ENCODE data around the gene NEURL1B. TPM values are rescaled to one million over a fixed set of nuclear protein-coding genes. Genes with fewer than 3 reads are reported as not detected.

Gene NEURL1B
- polyA plus RNA-seq, 2 of the 4 experiments (the other 2 are of a cell fraction), result 0.89 to 2.1 TPM

DNA sequence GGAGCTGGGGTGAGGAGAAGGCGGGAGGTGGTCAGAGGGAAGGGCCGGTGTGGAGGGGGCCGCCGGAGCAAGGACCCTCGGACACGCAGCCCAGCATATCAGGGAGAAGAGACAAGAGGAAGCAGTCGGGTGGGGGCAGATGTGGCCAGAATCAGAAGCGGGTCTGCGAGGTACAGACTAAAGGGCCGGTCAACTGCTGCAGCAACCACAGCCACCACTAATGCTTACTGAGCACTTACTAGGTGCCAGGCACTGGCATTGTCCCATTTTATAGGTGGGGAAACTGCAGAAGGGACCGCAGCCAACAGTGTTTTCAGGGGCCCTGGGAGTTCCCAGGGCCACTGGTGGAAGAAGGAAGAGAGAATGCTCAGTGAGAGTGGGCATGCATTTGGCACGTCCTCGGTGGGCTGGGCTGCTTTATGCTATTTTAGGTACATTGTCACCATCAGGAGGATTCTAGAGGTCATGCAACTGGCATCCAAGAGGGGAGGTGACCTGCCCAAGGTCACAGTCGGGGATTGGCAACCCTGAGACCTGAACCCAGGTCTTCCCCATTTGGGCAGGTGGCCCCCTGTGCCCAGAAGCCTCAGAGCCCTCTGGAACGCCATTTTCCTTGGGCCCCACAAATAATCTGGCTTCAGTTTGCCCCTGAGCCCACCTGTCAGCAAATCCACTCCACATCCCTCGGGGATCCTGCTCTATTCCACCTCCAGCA, 76.6 kb downstream of the NEURL1B start:
- Histone ChIP-seq H3K4me3 (no peak overlapping the region), H3K27ac (peak overlapping the region; percentile 98), H3K9me3 (no peaks in the 10 kb centered on the region), H3K4me2 (peak overlapping the region; percentile 65), H3K4me1 (peaks cover 45% of the 10 kb centered on the region)
- FAIRE-seq (no peak), ATAC-seq (no peak), DNase-seq (ENCODE audit: low read depth in 1 of 2, low spot score in 1 of 2) (no peak)
- CTCF ChIA-PET, result interaction anchor here (0.6 to 2.6 kb wide), 55 partner anchors 7 to 959 kb away, joined by 3 to 106 read pairs (median 6); partner anchors contain the start of genes DUSP1 and RPL26L1
- 83% methylated on average over 16 of the region's 16 CpGs for WGBS (ENCODE audit: missing lambda C conversion rate)
- TF ChIP-seq EHMT2 (IDR thresholded peaks at IDR 0.05; ENCODE audit: low read depth) (no peak), HDAC2 (IDR thresholded peaks at IDR 0.05) (no peak), NR3C1 (IDR thresholded peaks at IDR 0.05) (no peak), TP53 (CRISPR knock-in tag; IDR thresholded peaks at IDR 0.05) (no peak), JUN (IDR thresholded peaks at IDR 0.05) (no peak), MAFK (IDR thresholded peaks at IDR 0.05; ENCODE audit: partially characterized antibody) (no peak), GATA3 (IDR thresholded peaks at IDR 0.05; ENCODE audit: borderline replicate concordance) (no peak), FOSL2 (IDR thresholded peaks at IDR 0.05) (no peak), FOSL2 (CRISPR knock-in tag; IDR thresholded peaks at IDR 0.05) (no peak), ZSCAN20 (CRISPR knock-in tag; IDR thresholded peaks at IDR 0.05) (no peak), RAD21 (conservative IDR thresholded peaks at IDR 0.05 in 1 of 2, IDR thresholded peaks at IDR 0.05 in 1 of 2) (no peak), NPAS2 (CRISPR knock-in tag; IDR thresholded peaks at IDR 0.05; ENCODE audit: borderline replicate concordance) (no peak), HOXB13 (CRISPR knock-in tag; IDR thresholded peaks at IDR 0.05; ENCODE audit: low read depth) (no peak), JUNB (IDR thresholded peaks at IDR 0.05) (no peak), RFX5 (IDR thresholded peaks at IDR 0.05) (no peak), POLR2A (IDR thresholded peaks at IDR 0.05; ENCODE audit: low read length) (no peak)
- TF ChIP-seq, protein P1, sequence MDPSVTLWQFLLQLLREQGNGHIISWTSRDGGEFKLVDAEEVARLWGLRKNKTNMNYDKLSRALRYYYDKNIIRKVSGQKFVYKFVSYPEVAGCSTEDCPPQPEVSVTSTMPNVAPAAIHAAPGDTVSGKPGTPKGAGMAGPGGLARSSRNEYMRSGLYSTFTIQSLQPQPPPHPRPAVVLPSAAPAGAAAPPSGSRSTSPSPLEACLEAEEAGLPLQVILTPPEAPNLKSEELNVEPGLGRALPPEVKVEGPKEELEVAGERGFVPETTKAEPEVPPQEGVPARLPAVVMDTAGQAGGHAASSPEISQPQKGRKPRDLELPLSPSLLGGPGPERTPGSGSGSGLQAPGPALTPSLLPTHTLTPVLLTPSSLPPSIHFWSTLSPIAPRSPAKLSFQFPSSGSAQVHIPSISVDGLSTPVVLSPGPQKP (IDR thresholded peaks at IDR 0.05; ENCODE audit: low read depth, low read length), result no peak
- TF ChIP-seq, protein P2, sequence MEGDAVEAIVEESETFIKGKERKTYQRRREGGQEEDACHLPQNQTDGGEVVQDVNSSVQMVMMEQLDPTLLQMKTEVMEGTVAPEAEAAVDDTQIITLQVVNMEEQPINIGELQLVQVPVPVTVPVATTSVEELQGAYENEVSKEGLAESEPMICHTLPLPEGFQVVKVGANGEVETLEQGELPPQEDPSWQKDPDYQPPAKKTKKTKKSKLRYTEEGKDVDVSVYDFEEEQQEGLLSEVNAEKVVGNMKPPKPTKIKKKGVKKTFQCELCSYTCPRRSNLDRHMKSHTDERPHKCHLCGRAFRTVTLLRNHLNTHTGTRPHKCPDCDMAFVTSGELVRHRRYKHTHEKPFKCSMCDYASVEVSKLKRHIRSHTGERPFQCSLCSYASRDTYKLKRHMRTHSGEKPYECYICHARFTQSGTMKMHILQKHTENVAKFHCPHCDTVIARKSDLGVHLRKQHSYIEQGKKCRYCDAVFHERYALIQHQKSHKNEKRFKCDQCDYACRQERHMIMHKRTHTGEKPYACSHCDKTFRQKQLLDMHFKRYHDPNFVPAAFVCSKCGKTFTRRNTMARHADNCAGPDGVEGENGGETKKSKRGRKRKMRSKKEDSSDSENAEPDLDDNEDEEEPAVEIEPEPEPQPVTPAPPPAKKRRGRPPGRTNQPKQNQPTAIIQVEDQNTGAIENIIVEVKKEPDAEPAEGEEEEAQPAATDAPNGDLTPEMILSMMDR (IDR thresholded peaks at IDR 0.05), result no peak
- TF ChIP-seq, protein P3, sequence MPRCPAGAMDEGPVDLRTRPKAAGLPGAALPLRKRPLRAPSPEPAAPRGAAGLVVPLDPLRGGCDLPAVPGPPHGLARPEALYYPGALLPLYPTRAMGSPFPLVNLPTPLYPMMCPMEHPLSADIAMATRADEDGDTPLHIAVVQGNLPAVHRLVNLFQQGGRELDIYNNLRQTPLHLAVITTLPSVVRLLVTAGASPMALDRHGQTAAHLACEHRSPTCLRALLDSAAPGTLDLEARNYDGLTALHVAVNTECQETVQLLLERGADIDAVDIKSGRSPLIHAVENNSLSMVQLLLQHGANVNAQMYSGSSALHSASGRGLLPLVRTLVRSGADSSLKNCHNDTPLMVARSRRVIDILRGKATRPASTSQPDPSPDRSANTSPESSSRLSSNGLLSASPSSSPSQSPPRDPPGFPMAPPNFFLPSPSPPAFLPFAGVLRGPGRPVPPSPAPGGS (IDR thresholded peaks at IDR 0.05), result no peak
- POLR2A ChIA-PET, result interaction anchor here (1.6 kb wide), 3 partner anchors 48 to 215 kb away, joined by 4 to 22 read pairs (median 18); partner anchors contain the start of gene DUSP1

DNA sequence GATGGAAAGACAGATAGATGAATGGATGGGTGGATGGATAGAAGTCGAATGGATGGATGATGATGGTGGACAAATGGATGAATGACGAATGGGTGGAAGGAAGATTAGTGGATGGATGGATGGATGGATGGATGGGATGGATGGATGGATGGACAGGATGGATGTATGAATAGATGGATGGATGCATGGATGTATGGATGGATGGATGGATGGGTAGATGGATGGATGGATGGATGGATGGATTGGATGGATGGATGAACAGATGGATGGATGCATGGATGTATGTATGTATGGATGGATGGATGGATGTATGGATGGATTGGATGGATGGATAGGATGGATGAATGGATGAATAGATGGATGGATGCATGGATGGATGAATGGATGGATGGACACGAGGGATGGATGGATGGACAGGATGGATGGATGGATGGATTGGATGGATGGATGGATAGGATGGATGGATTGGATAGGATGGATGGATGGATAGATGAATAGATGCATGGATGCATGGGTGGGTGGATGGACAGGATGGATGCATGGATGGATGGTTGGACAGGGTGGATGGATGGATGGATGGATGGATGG, 77.6 kb downstream of the NEURL1B start:
- Histone ChIP-seq H3K27ac (peak overlapping the region in 1 of 2 experiments; percentile 98; a peak in 4 of 6 replicates), H3K9me3 (no peaks in the 10 kb centered on the region), H3K4me1 (peaks cover 39% of the 10 kb centered on the region), H3K4me3 (no peak overlapping the region), H3K4me2 (no peak overlapping the region)
- 85% methylated on average over 3 of the region's 3 CpGs for WGBS (ENCODE audit: missing lambda C conversion rate)
- no peak for FAIRE-seq
- ATAC-seq, result no peak
- CTCF ChIA-PET, result interaction anchor here (2.2 kb wide), 2 partner anchors 46 to 214 kb away, joined by 11 to 12 read pairs; no protein-coding TSS in a partner anchor
- TF ChIP-seq HOXA7 (CRISPR knock-in tag; IDR thresholded peaks at IDR 0.05), result no peak
- TF ChIP-seq, protein P4, sequence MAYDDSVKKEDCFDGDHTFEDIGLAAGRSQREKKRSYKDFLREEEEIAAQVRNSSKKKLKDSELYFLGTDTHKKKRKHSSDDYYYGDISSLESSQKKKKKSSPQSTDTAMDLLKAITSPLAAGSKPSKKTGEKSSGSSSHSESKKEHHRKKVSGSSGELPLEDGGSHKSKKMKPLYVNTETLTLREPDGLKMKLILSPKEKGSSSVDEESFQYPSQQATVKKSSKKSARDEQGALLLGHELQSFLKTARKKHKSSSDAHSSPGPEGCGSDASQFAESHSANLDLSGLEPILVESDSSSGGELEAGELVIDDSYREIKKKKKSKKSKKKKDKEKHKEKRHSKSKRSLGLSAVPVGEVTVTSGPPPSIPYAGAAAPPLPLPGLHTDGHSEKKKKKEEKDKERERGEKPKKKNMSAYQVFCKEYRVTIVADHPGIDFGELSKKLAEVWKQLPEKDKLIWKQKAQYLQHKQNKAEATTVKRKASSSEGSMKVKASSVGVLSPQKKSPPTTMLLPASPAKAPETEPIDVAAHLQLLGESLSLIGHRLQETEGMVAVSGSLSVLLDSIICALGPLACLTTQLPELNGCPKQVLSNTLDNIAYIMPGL (CRISPR knock-in tag; IDR thresholded peaks at IDR 0.05; ENCODE audit: borderline replicate concordance), result no peak
- no peak for TF ChIP-seq MAFK (IDR thresholded peaks at IDR 0.05; ENCODE audit: partially characterized antibody)
- no peak for TF ChIP-seq SREBF2 (IDR thresholded peaks at IDR 0.05)
- no peak for TF ChIP-seq RNF2 (IDR thresholded peaks at IDR 0.05; ENCODE audit: borderline replicate concordance, low read depth)
- TF ChIP-seq REST (IDR thresholded peaks at IDR 0.05), result no peak
- no peak for TF ChIP-seq HDAC2 (IDR thresholded peaks at IDR 0.05)
- TF ChIP-seq EP300 (IDR thresholded peaks at IDR 0.05), result no peak
- no peak for TF ChIP-seq CHD4 (IDR thresholded peaks at IDR 0.05; ENCODE audit: borderline replicate concordance)
- no peak for TF ChIP-seq EHF (CRISPR knock-in tag; IDR thresholded peaks at IDR 0.05)
- no peak for TF ChIP-seq MYC (IDR thresholded peaks at IDR 0.05; ENCODE audit: borderline replicate concordance, low read length)
- no peak for TF ChIP-seq RFX5 (IDR thresholded peaks at IDR 0.05)
- no peak for DNase-seq (ENCODE audit: low read depth in 1 of 2, low spot score in 1 of 2)
- POLR2A ChIA-PET, result no interaction called here

Data from A549 (cell line).